GM15510 (cell line): Measurements from ENCODE around the gene FNDC3B.

Experiments
- POLR2A ChIP-seq: IDR thresholded peaks from 3 replicates; pipeline ENCODE4 v1.6.1; 2011; ENCODE audit warnings: borderline replicate concordance; ENCODE audit not compliant: insufficient read length; ENCODE audit errors: extremely low read depth

FNDC3B gene

GRCh38 chr3:172447611-172448579 is 408.5 kb downstream of the FNDC3B start, which contains the start of gene GHSR:
TSS of gene GHSR (minus strand) at chr3:172448456. CDS start at chr3:172448413, 43 bp downstream.
- no peak for TF ChIP-seq POLR2A

DNA sequence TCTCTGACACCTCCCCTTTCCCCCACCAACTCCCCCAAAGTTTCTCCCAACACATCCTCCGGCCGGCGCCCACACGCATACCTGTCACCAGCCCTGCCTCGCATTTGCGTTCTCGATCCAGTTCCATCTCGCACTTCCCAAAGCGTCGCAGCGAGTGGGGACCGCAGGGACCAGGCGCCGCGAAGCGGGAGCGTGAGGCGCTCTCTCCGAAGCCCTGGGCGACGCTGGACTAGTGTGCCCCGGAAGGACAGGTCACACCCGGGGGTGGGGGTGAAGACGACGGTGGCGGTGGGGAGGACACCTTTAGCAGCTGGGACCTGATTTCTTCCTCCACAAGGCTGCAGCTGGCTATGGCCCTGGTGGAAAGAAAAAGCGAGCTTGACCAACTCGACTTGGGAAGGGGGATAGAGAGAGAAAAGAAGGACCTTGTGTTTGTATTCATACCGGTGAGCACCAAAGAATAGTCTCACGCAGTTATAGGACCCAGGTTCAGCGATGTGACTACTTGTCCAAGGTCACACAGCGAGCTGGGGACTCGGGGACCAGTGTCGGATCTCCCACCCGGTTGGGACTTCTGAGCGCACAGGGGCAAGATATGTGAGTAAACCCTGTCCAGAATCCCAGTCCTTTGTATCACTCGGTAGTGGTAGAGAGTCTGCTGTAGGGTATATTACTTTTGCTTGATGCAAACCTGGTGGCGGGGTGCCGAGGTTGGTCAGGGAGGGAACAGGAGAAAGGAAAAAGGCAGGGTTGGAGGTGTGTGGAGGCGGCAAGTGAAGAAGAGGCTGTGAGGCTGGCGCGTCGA is 409.5 kb downstream of the FNDC3B start:
- TF ChIP-seq POLR2A = no peak

DNA sequence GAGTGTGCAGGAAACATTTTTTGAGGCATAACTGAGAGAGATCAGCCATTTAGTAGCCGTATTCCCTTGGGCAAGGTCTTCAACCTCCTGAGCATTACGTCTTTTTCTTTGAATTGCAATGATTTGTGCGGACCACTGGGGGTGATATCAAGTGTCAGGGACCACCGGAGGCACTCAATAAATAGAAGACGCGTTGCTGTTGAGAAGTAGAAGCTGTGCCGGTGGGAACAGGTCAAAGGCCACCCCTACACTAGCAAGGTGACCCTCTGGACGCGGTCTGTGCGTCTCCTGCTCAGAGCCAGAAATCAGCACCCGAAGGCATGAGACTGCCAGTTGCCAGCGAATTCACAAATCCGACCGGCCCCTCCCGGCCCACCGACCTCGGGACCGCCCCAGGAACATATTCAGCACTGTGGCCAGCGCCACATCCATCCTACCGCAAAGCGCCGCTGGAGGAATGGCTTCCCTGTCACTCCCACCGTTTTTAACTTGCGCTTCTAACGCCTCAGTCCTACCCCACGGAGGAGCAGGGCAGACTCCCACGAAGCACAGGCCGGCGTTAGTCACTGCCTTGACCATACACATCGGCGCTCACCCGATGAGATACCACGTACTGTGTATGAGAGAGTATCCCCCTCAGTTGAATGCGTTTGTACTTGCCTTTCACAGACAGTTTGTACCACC is 410.2 kb downstream of the FNDC3B start:
- no peak for TF ChIP-seq POLR2A
